GM12864 (cell line): ENCODE results near the gene CLEC4M.

ENCODE experiments used
- DNase-seq: peaks from one replicate; pipeline ENCODE4 v3.0.0-alpha.2; 2011; ENCODE audit warnings: low read depth
- H3K4me3 ChIP-seq: 2 replicates; pipeline ENCODE4 v1.5.1; 2011; ENCODE audit warnings: mild to moderate bottlenecking, low read depth, low read length, control low read depth
- CTCF ChIP-seq: IDR thresholded peaks from 2 replicates; pipeline ENCODE4 v1.5.1; 2011; ENCODE audit warnings: low read depth, mild to moderate bottlenecking, moderate library complexity, low read length, control low read depth, inconsistent platforms; ENCODE audit errors: missing control alignments

Gene CLEC4M

GRCh38 chr19:7771072-7771471, 8.0 kb downstream of the CLEC4M start:
- H3K4me3 ChIP-seq: no peak overlapping the region
- TF ChIP-seq CTCF: no peak
- DNase-seq: no peak

GRCh38 chr19:7772752-7773291, 9.8 kb downstream of the CLEC4M start:
- DNase-seq: peak; percentile 34
- no peak overlapping the region for H3K4me3 ChIP-seq
- no peak for TF ChIP-seq CTCF

- no peak for DNase-seq
- no peak overlapping the region for H3K4me3 ChIP-seq
- no peak for TF ChIP-seq CTCF
Measured at GRCh38 chr19:7773841-7774240, 10.8 kb downstream of the CLEC4M start.

GRCh38 chr19:7775761-7776160, 12.7 kb downstream of the CLEC4M start:
- DNase-seq: no peak
- H3K4me3 ChIP-seq: no peak overlapping the region
- no peak for TF ChIP-seq CTCF

DNA sequence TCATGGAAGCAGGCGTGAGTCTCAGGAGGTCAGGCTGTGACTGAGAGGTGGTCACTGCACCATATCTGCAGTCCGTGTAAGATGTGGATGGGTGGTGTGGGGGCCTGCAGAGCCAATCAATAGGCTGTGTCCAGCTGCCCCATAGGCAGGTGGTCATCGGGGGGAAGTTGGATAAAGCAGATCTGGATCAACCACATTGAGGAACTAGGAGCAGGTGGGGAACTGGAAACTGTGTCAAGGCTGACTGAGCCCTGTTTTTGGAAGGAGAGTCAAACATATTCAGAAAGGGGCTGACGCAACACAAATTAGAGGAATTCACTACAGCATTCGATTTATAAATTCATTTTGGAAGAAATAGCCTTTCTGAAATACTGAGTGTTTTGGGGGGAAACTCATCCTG, 15.0 kb downstream of the CLEC4M start:
- TF ChIP-seq CTCF: no peak
- no peak overlapping the region for H3K4me3 ChIP-seq
- DNase-seq: no peak

- no peak for TF ChIP-seq CTCF
- no peak overlapping the region for H3K4me3 ChIP-seq
- DNase-seq: no peak
Measured at GRCh38 chr19:7779631-7780486, 16.8 kb downstream of the CLEC4M start.

GRCh38 chr19:7781157-7781556, 18.1 kb downstream of the CLEC4M start:
- no peak for DNase-seq
- TF ChIP-seq CTCF: no peak
- H3K4me3 ChIP-seq: no peak overlapping the region
